ENCODE data around the gene RNF40.

The RNF40 gene

DNA sequence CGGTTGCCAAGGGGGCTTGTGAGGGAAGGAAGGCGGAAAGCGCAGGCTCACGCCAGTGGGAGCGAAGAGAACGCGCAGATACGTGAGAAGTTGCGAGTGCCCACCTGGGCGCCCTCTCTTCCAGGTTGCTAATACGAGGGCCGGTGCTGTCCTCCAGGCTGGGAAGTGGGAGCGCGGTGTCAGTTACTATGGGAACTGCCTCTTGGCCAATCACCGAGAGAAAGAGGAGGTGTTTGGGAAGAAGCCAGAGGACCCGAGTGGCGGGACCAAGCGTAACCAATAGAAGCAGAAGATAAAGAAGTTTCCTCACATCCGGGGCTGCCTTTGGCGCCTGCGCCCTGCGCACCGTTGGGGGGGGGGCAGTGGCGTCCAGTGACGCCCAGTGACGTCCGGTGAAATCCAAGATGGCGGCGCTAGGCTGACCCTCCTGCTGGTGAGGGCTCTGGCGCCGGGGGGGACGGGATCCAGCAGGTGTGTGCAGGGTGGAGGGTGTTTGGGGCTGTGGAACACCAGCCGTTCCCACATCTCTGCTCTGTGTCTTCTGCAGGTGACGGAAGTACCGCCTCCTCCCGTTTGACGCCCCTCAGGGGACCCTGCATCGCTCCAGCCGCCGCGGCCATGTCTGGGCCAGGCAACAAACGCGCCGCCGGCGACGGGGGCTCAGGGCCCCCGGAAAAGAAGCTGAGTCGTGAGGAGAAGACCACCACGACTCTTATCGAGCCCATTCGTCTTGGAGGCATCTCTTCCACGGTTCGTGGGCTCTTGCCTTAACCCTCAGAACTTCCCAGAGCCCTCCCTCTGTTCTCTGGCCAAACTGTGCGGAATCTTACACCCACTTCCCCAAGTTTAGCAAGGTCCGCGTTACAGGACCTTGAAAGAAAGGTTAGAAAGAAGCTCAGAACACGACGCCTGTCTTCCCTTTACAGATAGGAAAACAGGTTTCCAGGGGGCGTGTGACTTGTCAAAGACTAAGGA is at the start of gene RNF40, which contains the start of gene CFAP119:
Gene RNF40 (plus strand): TSS at position 395 of the 975 bp plus-strand sequence. CDS start 224 bp downstream, at position 619.
Gene CFAP119 (minus strand): TSS at position 135 of the 975 bp plus-strand sequence. CDS start 314 bp downstream, outside the sequence.
- peak; percentile 96 for DNase-seq (ENCODE audit: low read depth, low spot score)

DNA sequence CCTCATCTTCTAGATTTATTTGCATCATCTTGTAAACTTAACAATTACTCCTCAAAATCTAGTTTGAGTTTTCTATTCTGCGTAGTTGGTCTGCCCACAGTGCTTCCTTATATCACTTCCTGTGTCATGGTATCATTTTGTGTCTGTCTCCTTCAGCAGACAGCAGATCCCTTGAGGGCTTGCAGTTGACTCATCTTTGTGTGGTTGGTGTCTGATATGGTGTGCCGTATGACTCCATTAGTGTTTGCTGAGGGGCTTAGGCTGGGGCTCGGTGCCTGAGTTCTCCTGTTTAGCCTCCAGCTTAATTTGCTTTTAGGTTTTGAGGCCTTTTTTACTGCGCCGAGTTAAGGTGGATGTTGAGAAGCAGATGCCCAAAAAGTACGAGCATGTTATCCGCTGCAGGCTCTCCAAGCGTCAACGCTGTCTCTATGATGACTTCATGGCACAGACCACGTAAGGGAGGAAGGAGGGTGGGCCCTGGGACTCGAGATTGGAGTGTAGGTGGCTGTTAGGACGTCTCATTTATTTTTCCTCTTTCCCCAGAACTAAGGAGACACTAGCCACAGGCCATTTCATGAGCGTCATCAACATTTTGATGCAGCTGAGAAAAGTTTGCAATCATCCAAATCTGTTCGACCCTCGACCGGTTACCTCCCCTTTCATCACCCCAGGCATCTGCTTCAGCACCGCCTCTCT is 46.2 kb upstream of the RNF40 start:
- no peak for DNase-seq (ENCODE audit: low read depth, low spot score)

DNA sequence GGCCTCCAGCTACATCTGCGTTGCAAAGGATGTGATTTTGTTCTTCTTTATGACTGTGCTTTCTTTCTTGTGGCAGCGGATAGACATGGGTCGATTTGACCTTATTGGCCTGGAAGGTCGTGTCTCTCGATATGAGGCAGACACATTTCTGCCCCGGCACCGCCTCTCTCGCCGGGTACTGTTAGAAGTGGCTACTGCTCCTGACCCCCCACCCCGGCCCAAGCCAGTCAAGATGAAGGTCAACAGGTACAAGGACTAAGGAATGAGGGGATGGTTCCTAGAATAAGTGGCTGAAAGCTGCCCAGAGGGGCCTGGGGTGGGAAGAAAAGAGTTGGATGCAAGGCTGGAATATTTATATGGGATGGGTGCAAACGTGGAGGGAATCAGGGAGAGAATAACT is 42.0 kb upstream of the RNF40 start:
- DNase-seq (ENCODE audit: low read depth, low spot score) = no peak

DNA sequence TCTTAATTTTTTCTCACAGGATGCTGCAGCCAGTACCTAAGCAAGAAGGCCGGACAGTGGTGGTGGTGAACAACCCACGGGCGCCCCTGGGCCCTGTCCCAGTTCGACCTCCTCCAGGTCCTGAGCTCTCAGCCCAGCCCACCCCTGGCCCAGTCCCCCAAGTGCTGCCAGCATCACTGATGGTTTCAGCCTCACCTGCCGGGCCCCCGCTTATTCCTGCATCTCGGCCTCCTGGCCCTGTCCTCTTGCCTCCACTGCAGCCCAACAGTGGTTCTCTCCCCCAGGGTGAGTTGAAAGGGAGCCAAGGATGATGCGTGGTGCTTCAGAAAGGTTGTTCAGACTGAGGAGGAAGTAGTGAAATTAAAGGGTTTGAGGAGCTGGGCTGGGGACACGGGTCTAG is 41.4 kb upstream of the RNF40 start:
- DNase-seq (ENCODE audit: low read depth, low spot score) = no peak

DNA sequence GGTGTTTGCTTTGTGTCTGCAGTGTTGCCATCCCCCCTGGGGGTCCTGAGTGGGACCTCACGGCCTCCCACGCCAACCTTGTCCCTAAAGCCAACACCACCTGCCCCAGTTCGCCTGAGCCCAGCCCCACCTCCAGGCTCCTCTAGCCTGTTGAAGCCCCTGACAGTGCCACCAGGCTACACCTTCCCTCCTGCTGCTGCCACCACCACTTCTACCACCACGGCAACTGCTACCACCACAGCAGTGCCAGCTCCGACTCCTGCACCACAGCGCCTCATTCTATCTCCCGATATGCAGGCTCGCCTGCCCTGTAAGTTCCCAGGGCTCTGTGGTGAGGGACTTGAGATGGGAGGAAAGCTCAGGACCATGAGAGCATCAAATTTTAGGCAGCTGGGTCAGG is 41.0 kb upstream of the RNF40 start:
- no peak for DNase-seq (ENCODE audit: low read depth, low spot score)

DNA sequence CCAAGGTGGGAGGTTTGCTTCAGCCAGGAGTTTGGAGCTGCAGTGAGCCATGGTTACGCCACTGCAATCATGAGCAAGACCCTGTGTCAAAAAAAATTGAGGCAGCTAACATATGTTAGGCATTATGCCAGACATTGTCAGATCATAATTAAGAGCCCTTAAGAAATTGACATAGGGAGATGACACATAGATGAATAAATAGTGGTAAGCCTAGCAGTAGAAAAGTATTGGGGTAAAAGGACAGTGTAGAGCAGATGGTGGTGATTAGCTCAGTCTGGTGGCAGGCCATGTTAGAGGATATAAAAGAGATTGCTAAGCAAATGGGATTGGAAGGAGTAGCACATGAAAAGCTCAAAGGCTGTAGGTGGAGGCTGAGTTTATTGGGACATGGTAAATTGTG is 40.5 kb upstream of the RNF40 start:
- DNase-seq (ENCODE audit: low read depth, low spot score) = no peak

DNA sequence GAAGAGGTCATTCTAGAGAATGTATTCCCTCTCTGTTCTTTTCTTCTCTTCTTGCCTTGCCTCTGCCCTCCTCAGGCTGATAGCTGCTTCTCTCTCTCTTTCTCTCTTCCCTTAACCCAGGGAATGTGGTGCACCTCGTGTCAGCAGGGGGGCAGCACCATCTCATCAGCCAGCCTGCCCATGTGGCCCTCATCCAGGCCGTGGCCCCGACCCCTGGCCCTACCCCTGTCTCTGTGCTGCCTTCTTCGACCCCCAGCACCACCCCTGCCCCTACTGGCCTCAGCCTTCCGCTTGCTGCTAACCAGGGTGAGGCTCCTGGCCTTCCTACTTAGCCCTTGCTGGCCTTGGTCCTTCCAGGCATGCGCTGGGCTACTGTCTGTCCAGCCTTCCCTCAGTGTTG is 39.7 kb upstream of the RNF40 start:
- no peak for DNase-seq (ENCODE audit: low read depth, low spot score)

DNA sequence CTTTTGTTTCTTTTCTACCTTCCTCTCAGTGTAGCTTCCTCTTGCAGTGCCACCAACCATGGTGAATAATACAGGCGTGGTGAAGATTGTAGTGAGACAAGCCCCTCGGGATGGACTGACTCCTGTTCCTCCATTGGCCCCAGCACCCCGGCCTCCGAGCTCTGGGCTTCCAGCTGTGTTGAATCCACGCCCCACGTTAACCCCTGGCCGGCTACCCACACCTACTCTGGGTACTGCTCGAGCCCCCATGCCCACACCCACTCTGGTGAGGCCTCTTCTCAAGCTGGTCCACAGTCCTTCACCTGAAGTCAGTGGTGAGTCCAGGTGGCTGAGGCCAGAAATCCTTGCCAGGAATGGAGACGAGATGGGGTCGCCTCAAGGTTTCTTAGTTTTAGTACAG is 39.2 kb upstream of the RNF40 start:
- no peak for DNase-seq (ENCODE audit: low read depth, low spot score)

DNA sequence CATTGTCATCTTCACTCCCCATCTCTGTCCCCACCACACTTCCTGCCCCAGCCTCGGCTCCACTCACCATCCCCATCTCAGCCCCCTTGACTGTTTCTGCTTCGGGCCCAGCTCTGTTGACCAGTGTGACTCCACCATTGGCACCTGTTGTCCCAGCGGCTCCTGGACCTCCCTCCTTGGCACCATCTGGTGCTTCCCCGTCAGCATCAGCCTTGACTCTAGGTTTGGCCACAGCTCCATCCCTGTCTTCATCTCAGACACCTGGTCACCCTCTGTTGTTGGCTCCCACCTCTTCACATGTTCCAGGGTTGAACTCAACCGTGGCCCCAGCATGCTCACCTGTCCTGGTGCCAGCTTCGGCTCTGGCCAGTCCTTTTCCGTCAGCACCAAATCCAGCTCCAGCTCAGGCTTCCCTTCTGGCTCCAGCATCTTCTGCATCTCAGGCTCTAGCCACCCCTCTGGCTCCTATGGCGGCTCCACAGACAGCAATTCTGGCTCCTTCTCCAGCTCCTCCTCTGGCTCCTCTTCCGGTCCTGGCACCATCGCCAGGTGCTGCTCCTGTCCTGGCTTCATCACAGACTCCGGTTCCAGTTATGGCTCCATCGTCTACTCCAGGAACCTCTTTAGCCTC is 38.3 kb upstream of the RNF40 start:
- DNase-seq (ENCODE audit: low read depth, low spot score) = no peak

DNA sequence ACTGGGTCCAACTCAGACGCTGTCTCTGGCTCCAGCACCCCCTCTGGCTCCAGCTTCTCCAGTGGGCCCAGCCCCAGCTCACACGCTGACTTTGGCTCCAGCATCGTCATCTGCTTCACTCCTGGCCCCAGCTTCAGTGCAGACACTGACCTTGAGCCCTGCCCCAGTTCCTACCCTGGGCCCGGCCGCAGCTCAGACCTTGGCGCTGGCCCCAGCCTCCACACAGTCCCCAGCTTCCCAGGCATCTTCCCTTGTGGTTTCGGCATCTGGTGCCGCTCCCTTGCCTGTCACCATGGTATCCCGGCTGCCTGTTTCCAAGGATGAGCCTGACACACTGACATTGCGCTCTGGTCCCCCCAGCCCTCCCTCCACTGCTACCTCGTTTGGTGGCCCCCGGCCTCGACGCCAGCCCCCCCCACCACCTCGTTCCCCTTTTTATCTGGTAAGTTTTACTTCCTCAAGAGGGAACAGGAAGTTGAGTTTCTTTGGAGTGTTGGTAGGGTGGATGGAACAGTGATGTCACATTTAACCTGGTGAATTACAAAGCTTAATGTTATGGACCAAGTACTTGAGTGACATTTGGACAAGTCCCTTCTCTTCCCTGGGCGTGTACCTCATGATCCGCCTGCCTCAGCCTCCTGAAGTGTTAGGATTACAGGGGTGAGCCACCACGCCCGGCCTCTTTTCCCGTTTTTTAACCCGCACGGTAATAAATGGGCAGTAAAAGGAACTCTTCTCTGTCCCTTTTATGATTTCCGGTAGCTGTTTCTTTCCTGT is 37.3 kb upstream of the RNF40 start:
- DNase-seq (ENCODE audit: low read depth, low spot score) = no peak

DNA sequence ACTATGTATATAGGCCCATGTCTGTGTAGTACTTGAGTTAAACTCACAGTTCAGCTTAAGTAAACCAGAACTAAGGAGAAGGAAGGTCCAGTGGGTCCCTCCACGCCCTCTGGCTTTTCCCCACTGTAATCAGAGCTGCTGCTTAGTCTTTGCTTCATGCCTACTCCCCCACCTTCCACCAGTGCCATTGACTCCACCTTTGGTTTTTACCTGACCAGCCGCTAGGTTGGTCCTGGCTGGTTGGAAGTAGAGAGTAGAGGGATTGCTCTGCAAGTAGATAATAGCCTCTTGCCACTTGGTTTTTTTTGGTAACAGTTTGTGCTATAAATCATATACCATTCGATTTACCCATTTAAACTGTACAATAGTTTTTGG is 36.7 kb upstream of the RNF40 start:
- DNase-seq (ENCODE audit: low read depth, low spot score) = no peak

DNA sequence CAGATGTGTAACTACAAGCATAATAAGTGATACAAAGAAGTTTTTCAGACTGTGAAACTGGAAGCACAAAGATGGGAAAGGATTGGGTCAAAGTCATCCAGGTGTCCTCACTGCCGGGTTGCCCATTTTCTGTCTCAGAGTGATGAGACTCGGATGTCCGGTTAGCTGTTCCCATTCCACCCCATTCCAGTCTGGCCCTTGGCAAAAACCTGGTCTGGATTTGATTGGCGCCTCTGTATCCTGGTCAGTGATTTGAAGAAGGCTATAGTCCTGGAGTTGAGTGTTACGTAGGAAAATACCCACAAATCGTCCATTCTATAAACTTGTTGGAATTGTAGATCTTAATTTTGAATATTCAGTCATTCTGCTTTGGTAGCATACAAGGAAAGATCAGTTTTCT is 33.8 kb upstream of the RNF40 start:
- no peak for DNase-seq (ENCODE audit: low read depth, low spot score)

DNA sequence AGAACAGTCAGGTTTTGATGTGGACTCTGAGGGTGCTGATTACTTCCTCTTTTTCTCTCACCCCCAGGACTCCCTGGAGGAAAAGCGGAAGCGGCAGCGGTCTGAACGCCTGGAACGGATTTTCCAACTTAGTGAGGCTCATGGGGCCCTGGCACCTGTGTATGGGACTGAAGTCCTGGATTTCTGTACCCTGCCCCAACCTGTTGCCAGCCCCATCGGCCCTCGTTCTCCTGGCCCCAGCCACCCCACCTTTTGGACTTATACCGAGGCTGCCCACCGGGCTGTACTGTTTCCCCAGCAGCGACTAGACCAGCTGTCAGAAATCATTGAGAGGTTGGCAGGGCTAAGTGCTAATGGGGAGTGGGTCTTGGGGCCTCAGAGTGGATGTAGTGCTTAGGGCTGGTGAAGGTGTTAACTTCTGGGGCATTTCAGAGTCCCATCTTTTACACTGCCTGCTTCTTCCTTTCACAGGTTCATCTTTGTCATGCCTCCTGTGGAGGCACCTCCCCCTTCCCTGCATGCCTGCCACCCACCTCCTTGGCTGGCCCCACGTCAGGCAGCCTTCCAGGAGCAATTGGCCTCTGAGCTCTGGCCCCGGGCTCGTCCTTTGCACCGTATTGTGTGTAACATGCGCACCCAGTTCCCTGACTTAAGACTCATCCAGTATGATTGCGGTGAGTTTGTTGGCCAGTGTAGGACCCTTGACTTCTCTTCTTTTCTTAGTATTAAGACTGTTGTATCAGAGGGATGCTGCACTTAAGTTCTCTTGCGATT is 33.0 kb upstream of the RNF40 start:
- no peak for DNase-seq (ENCODE audit: low read depth, low spot score)

DNA sequence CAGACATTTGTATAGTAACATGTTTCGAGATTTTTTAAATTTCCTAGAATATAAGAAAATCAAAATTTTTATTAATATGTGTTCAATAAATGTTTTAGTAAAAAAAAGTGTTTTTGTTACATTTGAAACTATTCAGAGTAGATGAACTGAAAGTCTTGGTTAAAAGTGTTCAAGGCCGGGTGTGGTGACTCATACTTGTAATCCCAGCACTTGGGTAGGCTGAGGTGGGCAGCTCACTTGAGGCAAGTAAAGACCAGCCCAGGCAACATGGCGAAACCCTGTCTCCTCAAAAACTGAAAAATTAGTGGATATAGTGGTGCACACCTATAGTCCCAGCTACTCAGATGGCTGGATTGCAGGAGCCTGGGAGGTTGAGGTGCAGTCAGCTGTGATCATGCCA is 30.7 kb upstream of the RNF40 start:
- DNase-seq (ENCODE audit: low read depth, low spot score) = no peak

DNA sequence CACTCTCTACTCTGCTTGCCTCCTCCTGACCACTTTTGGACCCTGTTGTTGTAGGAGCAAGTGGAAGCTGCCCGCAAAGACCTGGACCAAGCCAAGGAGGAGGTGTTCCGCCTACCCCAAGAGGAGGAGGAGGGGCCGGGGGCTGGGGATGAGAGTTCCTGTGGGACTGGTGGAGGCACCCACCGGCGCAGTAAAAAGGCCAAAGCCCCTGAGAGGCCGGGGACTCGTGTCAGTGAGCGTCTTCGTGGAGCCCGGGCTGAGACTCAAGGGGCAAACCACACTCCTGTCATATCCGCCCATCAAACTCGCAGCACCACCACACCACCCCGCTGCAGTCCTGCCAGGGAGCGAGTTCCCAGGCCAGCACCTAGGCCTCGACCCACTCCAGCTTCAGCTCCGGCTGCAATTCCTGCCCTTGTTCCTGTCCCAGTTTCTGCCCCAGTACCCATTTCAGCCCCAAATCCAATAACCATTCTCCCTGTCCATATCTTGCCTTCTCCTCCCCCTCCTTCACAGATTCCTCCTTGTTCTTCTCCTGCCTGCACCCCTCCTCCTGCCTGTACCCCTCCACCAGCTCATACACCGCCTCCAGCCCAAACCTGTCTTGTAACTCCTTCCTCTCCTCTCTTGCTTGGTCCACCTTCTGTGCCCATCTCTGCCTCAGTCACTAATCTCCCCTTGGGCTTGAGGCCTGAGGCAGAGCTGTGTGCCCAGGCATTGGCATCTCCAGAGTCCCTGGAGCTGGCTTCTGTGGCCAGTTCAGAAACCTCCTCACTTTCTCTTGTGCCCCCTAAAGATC is 24.9 kb upstream of the RNF40 start:
- DNase-seq (ENCODE audit: low read depth, low spot score) = no peak

DNA sequence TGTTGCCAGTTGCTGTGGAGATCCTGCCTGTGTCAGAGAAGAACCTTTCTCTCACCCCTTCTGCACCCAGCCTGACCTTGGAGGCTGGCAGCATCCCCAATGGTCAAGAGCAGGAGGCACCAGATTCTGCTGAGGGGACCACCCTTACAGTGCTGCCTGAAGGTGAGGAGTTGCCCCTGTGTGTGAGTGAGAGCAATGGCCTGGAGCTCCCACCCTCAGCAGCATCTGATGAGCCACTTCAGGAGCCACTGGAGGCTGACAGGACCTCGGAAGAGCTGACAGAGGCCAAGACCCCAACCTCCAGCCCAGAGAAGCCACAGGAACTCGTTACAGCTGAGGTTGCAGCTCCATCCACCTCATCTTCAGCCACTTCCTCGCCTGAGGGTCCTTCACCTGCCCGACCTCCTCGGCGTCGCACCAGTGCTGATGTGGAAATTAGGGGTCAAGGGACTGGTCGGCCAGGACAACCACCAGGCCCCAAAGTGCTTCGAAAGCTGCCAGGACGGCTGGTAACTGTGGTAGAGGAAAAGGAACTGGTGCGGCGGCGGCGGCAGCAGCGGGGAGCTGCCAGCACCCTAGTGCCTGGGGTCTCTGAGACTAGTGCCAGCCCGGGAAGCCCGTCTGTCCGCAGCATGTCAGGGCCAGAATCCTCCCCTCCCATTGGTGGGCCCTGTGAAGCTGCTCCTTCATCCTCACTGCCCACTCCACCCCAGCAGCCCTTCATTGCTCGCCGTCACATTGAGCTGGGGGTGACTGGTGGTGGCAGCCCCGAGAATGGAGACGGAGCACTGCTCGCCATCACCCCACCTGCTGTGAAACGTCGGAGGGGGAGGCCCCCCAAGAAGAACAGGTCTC is 24.1 kb upstream of the RNF40 start:
- no peak for DNase-seq (ENCODE audit: low read depth, low spot score)

DNA sequence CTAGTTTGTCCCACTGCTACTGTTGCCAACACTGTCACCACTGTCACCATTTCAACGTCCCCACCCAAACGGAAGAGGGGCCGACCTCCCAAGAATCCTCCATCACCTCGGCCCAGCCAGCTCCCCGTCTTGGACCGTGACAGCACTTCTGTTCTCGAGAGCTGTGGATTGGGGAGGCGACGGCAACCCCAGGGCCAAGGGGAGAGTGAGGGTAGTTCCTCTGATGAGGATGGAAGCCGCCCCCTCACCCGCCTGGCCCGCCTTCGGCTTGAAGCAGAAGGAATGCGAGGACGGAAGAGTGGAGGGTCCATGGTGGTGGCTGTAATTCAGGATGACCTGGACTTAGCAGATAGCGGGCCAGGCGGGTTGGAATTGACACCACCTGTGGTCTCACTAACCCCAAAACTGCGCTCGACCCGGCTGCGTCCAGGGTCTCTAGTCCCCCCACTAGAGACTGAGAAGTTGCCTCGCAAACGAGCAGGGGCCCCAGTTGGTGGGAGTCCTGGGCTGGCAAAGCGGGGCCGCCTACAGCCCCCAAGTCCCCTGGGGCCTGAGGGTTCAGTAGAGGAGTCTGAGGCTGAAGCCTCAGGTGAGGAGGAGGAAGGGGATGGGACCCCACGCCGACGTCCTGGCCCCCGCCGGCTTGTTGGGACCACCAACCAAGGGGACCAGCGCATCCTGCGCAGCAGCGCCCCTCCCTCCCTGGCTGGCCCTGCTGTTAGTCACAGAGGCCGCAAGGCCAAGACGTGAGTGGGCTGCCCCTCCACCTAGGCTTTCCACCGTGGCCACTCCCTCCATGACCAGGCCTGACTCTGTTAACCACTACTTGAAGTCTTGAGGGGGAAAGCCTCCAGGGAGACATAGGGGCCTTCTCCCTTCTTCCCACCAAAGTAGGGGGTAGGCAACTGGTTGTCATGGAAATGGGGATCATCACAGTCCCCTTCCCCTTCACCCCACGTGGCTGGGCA is 22.9 kb upstream of the RNF40 start:
- no peak for DNase-seq (ENCODE audit: low read depth, low spot score)

Measured in smooth muscle cell of the brain vasculature (primary cell).